MCF 10A (cell line): Measurements from ENCODE around the gene TTLL5. TPM values are rescaled to one million over a fixed set of nuclear protein-coding genes. Genes with fewer than 3 reads are reported as not detected.
A peak's percentile ranks its signal among the peaks of the same experiment; 100 is the strongest.

Experiments used
- BruUV-seq: library from RNA; stranded (reverse); fragments of 400-500 nt; replicated peaks from 2 replicates; lab custom pipeline; 2021; lab: Mats Ljungman, UMichigan
- CTCF ChIA-PET: fragments of 300-600 bp; sonication (Branson Sonifier 250); formaldehyde crosslinking; extraction: SDS; loops from one replicate; lab custom pipeline; 2021; ENCODE audit warnings: antibody characterized with exemption, inconsistent platforms; lab: Yijun Ruan, JAX
- POLR2A ChIA-PET: fragments of 300-600, 350-650 bp; sonication (Branson Sonifier 250); formaldehyde crosslinking; extraction: SDS; loops from one replicate; lab custom pipeline; 2020; ENCODE audit warnings: antibody characterized with exemption, inconsistent platforms; lab: Yijun Ruan, JAX
- DNase-seq: peaks from one replicate; pipeline ENCODE4 v3.0.0-alpha.2; 2018; ENCODE audit not compliant: unreplicated experiment
- H3K27ac Mint-ChIP-seq: one replicate; pipeline ENCODE4 v1.8.0; 2022; ENCODE audit warnings: mild to moderate bottlenecking, low read depth, mixed read lengths; ENCODE audit not compliant: unreplicated experiment
- H3K27me3 Mint-ChIP-seq: one replicate; pipeline ENCODE4 v1.8.0; 2022; ENCODE audit warnings: mixed read lengths; ENCODE audit not compliant: insufficient read depth, unreplicated experiment
- H3K36me3 Mint-ChIP-seq: one replicate; pipeline ENCODE4 v1.8.0; 2022; ENCODE audit warnings: mild to moderate bottlenecking, moderate library complexity, mixed read lengths; ENCODE audit not compliant: insufficient read depth, unreplicated experiment
- H3K4me1 Mint-ChIP-seq: one replicate; pipeline ENCODE4 v1.8.0; 2022; ENCODE audit warnings: mixed read lengths; ENCODE audit not compliant: insufficient read depth, unreplicated experiment
- H3K4me3 Mint-ChIP-seq: one replicate; pipeline ENCODE4 v1.8.0; 2022; ENCODE audit warnings: mild to moderate bottlenecking, moderate library complexity, mixed read lengths; ENCODE audit not compliant: unreplicated experiment
- H3K9me3 Mint-ChIP-seq: one replicate; pipeline ENCODE4 v1.8.0; 2022; ENCODE audit warnings: mixed read lengths; ENCODE audit not compliant: unreplicated experiment
- CTCF ChIP-seq: fragments of 200-600 bp; IDR thresholded peaks from one replicate; pipeline ENCODE4 v1.8.0; 2022; ENCODE audit warnings: antibody characterized with exemption, mild to moderate bottlenecking; ENCODE audit not compliant: unreplicated experiment
- intact Hi-C: fragments of 100-400 bp; cut with micrococcal nuclease; formaldehyde crosslinking; loops from 2 replicates; pipeline ENCODE4 v1.14.1; 2022
- total RNA-seq: library from RNA; stranded (reverse); gene quantifications from 2 replicates; pipeline ENCODE4 v1.2.3, GENCODE V29; 2022

The TTLL5 gene
- total RNA-seq, 1 experiment from 2014 or later = 31.7 TPM

- no peaks in the 10 kb centered on the region for H3K27me3 Mint-ChIP-seq
- POLR2A ChIA-PET = interaction anchor here (0.7 to 5.5 kb wide), 5 partner anchors 10 to 319 kb away, joined by 3 to 30 read pairs (median 3); partner anchors contain the start of gene ERG28
- H3K4me3 Mint-ChIP-seq = no peak overlapping the region
- H3K36me3 Mint-ChIP-seq = peaks cover 4% of the 10 kb centered on the region
- H3K4me1 Mint-ChIP-seq = peaks cover 27% of the 10 kb centered on the region
- no TSS peak for BruUV-seq
- H3K9me3 Mint-ChIP-seq = no peaks in the 10 kb centered on the region
- CTCF ChIA-PET = interaction anchor here (0.5 to 12.0 kb wide), 15 partner anchors 13 to 278 kb away, joined by 3 to 205 read pairs (median 5); no protein-coding TSS in a partner anchor
- H3K27ac Mint-ChIP-seq = peak overlapping the region; percentile 44
- no peak for TF ChIP-seq CTCF
- DNase-seq = no peak
- intact Hi-C loops = loop anchor here (5.0 kb wide), 2 partner anchors 318 to 403 kb away; partner anchors contain the start of genes ERG28, FLVCR2 and TTLL5
Observed at GRCh38 chr14:75979648-75980565, 318.9 kb downstream of the TTLL5 start.

- DNase-seq = no peak
- Mint-ChIP-seq H3K27me3 (no peaks in the 10 kb centered on the region), H3K9me3 (no peaks in the 10 kb centered on the region), H3K4me1 (peaks cover 27% of the 10 kb centered on the region), H3K27ac (peak overlapping the region; percentile 44), H3K36me3 (peaks cover 4% of the 10 kb centered on the region), H3K4me3 (peak overlapping the region; percentile 73)
- POLR2A ChIA-PET = interaction anchor here (0.7 to 5.5 kb wide), 7 partner anchors 9 to 403 kb away, joined by 3 to 49 read pairs (median 7); no protein-coding TSS in a partner anchor
- intact Hi-C loops = loop anchor here (5.0 kb wide), 2 partner anchors 319 to 404 kb away; partner anchors contain the start of genes ERG28, FLVCR2 and TTLL5
- CTCF ChIA-PET = interaction anchor here (0.6 to 12.0 kb wide), 7 partner anchors 69 to 326 kb away, joined by 3 to 205 read pairs (median 4); no protein-coding TSS in a partner anchor
- no peak for TF ChIP-seq CTCF
- BruUV-seq = no TSS peak
Observed at GRCh38 chr14:75980856-75981255, 319.8 kb downstream of the TTLL5 start.

GRCh38 chr14:75981426-75982265 lies 320.6 kb downstream of the TTLL5 start, which contains the start of gene TGFB3:
Gene TGFB3, minus strand, starts transcription at chr14:75981995. Its CDS starts 1,102 bp downstream, at chr14:75980893.
- intact Hi-C loops = loop anchor here (1.0 to 5.0 kb wide), 6 partner anchors 75 to 405 kb away; partner anchors contain the start of genes ERG28, FLVCR2 and TTLL5
- no peaks in the 10 kb centered on the region for H3K27me3 Mint-ChIP-seq
- peaks cover 4% of the 10 kb centered on the region for H3K36me3 Mint-ChIP-seq
- peak within 1 kb of the TSS; percentile 78 for H3K27ac Mint-ChIP-seq
- POLR2A ChIA-PET = interaction anchor here (0.6 to 5.5 kb wide), 12 partner anchors 9 to 404 kb away, joined by 3 to 49 read pairs (median 6); partner anchors contain the start of genes ERG28 and TTLL5
- H3K9me3 Mint-ChIP-seq = no peaks in the 10 kb centered on the region
- H3K4me1 Mint-ChIP-seq = peaks cover 33% of the 10 kb centered on the region
- CTCF ChIA-PET = interaction anchor here (0.6 to 12.0 kb wide), 19 partner anchors 8 to 670 kb away, joined by 3 to 205 read pairs (median 4); partner anchors contain the start of gene FLVCR2
- no TSS peak for BruUV-seq
- TF ChIP-seq CTCF = no peak
- peak; percentile 84 for DNase-seq
- peak within 1 kb of the TSS; percentile 73 for H3K4me3 Mint-ChIP-seq
